Kidney epithelial cell (primary cell): Measurements from ENCODE around the gene SEMA3C. TPM values are rescaled to one million over a fixed set of nuclear protein-coding genes. Genes with fewer than 3 reads are reported as not detected.

ENCODE experiments used
- DNase-seq: peaks from one replicate; pipeline ENCODE4 v3.0.0-alpha.2; 2010; ENCODE audit warnings: low read depth
- H3K27me3 ChIP-seq: 2 replicates; pipeline ENCODE4 v1.6.0; 2011; ENCODE audit warnings: low read length; ENCODE audit not compliant: control insufficient read depth, insufficient read depth
- H3K36me3 ChIP-seq: 2 replicates; pipeline ENCODE4 v1.5.1; 2011; ENCODE audit warnings: low read length; ENCODE audit not compliant: control insufficient read depth, insufficient read depth
- H3K4me3 ChIP-seq: 2 replicates; pipeline ENCODE4 v1.5.1; 2011; ENCODE audit warnings: low read depth, mild to moderate bottlenecking, control low read depth, low read length
- CTCF ChIP-seq: IDR thresholded peaks from 2 replicates; pipeline ENCODE4 v1.5.1; 2011; ENCODE audit warnings: mild to moderate bottlenecking, moderate library complexity, low read length, control low read depth, inconsistent platforms; ENCODE audit not compliant: insufficient read depth, poor library complexity, severe bottlenecking
- total RNA-seq: library from RNA; depleted of rRNA; stranded (reverse); fragments of >200 nt; gene quantifications from 2 replicates; pipeline ENCODE4 v1.2.3, GENCODE V29; 2015

SEMA3C gene
- total RNA-seq, 1 donor from 2014 or later = 113 TPM

GRCh38 chr7:80890426-80891258, 28.2 kb downstream of the SEMA3C start:
- TF ChIP-seq CTCF = no peak
- Histone ChIP-seq H3K36me3 (no peaks in the 10 kb centered on the region), H3K27me3 (no peaks in the 10 kb centered on the region), H3K4me3 (no peak overlapping the region)
- no peak for DNase-seq

GRCh38 chr7:80889525-80889924, 29.3 kb downstream of the SEMA3C start:
- Histone ChIP-seq H3K4me3 (no peak overlapping the region), H3K36me3 (no peaks in the 10 kb centered on the region), H3K27me3 (no peaks in the 10 kb centered on the region)
- TF ChIP-seq CTCF = no peak
- DNase-seq = no peak

- no peak for DNase-seq
- TF ChIP-seq CTCF = no peak
- Histone ChIP-seq H3K36me3 (no peaks in the 10 kb centered on the region), H3K4me3 (no peak overlapping the region), H3K27me3 (no peaks in the 10 kb centered on the region)
These were observed 33.1 kb downstream of the SEMA3C start for GRCh38 chr7:80885757-80886156.

- no peaks in the 10 kb centered on the region for H3K27me3 ChIP-seq
- DNase-seq = no peak
- no peak for TF ChIP-seq CTCF
- H3K36me3 ChIP-seq = no peaks in the 10 kb centered on the region
- H3K4me3 ChIP-seq = no peak overlapping the region
These were observed 34.2 kb downstream of the SEMA3C start for GRCh38 chr7:80884511-80885195.

GRCh38 chr7:80883154-80884025, 35.5 kb downstream of the SEMA3C start:
- no peak for TF ChIP-seq CTCF
- Histone ChIP-seq H3K4me3 (no peak overlapping the region), H3K27me3 (no peaks in the 10 kb centered on the region), H3K36me3 (no peaks in the 10 kb centered on the region)
- DNase-seq = peak; percentile 94
